Activated naive CD8-positive, alpha-beta T cell treated with anti-CD3 and anti-CD28 coated beads, Interleukin-2, amount 10 ng/mL, durations not matched to agents 7 days and 5 days (primary cell): ENCODE measurements around the gene CHTF18. TPM values are rescaled to one million over a fixed set of nuclear protein-coding genes. Genes with fewer than 3 reads are reported as not detected.

Source experiments
- ATAC-seq: fragments of 150-1000 bp; cut with Tn5 transposase; one replicate; pipeline ENCODE4 v1.10.0; 2021; ENCODE audit warnings: low read depth, moderate library complexity
- POLR2A ChIA-PET: fragments of 350-600 bp; sonication (Branson Sonifier 250); formaldehyde crosslinking; loops from one replicate; lab custom pipeline; 2021; ENCODE audit warnings: antibody characterized with exemption; lab: Charles Lee
- DNase-seq: peaks from one replicate; pipeline ENCODE4 v3.0.0; 2021
- H3K27ac Mint-ChIP-seq: one replicate; pipeline ENCODE4 v1.8.0; 2022; ENCODE audit warnings: mild to moderate bottlenecking, mixed read lengths
- H3K27me3 Mint-ChIP-seq: one replicate; pipeline ENCODE4 v1.8.0; 2022; ENCODE audit warnings: mild to moderate bottlenecking, moderate library complexity, mixed read lengths
- H3K36me3 Mint-ChIP-seq: one replicate; pipeline ENCODE4 v1.8.0; 2021; ENCODE audit warnings: mild to moderate bottlenecking, mixed read lengths
- H3K4me1 Mint-ChIP-seq: one replicate; pipeline ENCODE4 v1.8.0; 2021; ENCODE audit warnings: mixed read lengths
- H3K4me3 Mint-ChIP-seq: one replicate; pipeline ENCODE4 v1.8.0; 2022; ENCODE audit warnings: mild to moderate bottlenecking, moderate library complexity, mixed read lengths
- H3K9me3 Mint-ChIP-seq: one replicate; pipeline ENCODE4 v1.8.0; 2021; ENCODE audit warnings: mixed read lengths
- microRNA-seq: library from miRNA; unstranded; fragments of <30 nt; microRNA quantifications from one replicate; pipeline ENCODE4 v1.2.0, GENCODE V29; 2022
- total RNA-seq, 2 experiments: library from RNA; stranded (reverse); gene quantifications; one replicate each; pipeline ENCODE4 v1.2.3, GENCODE V29; 2021

The CHTF18 gene
- total RNA-seq, 2 experiments from 2014 or later, result 92.8 to 94.2 TPM

DNA sequence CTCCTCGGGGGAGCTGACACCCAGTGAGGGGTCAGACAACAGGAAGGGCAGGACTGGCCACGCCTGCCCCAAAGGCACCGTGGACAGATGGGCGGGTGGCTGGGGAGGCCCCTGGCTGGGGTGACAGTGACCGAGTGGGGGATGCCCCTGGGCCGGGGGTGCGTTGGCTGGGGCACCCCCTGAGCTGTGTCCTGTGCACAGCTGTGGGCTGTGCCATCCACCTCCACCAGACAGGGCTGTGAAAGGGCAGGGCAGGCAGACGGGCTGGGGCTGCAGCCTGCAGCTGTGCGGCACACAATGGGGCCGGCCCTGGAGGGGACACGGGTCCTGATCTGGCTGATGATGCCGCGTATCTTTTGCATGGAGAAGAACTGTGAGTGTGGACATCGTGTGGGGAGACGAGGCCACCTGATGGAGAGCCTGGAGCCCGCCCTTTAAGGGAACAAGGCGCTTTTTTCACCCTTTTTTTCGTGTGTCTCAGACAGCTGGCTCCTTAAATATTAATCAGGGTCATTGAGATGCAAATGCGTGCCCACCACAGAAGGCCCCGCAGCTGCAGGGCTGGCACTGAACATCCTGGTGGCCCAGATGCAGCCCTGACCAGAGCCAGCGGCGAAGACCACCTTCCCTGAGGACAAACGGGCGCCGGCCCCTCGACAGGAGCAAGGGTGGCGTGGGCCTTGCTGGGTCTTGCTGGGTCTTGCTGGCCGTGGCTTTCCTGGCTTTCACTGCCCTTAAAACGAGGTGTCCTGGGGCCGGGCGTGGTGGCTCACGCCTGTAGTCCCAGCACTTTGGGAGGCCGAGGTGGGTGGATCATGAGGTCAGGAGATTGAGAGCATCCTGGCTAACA lies 54.5 kb downstream of the CHTF18 start:
- peaks cover 1% of the 10 kb centered on the region for H3K9me3 Mint-ChIP-seq
- ATAC-seq, result no peak
- POLR2A ChIA-PET, result no interaction called here
- H3K27me3 Mint-ChIP-seq, result no peaks in the 10 kb centered on the region
- DNase-seq, result no peak
- H3K36me3 Mint-ChIP-seq, result no peaks in the 10 kb centered on the region
- H3K27ac Mint-ChIP-seq, result no peak overlapping the region
- H3K4me3 Mint-ChIP-seq, result no peak overlapping the region
- H3K4me1 Mint-ChIP-seq, result no peaks in the 10 kb centered on the region

- DNase-seq (no peak), ATAC-seq (no peak)
- no peaks in the 10 kb centered on the region for H3K9me3 Mint-ChIP-seq
- H3K4me3 Mint-ChIP-seq, result no peak overlapping the region
- POLR2A ChIA-PET, result no interaction called here
- H3K27ac Mint-ChIP-seq, result no peak overlapping the region
- H3K4me1 Mint-ChIP-seq, result no peaks in the 10 kb centered on the region
- no peaks in the 10 kb centered on the region for H3K36me3 Mint-ChIP-seq
- no peaks in the 10 kb centered on the region for H3K27me3 Mint-ChIP-seq
These were observed 55.4 kb downstream of the CHTF18 start for GRCh38 chr16:843771-844170.

DNA sequence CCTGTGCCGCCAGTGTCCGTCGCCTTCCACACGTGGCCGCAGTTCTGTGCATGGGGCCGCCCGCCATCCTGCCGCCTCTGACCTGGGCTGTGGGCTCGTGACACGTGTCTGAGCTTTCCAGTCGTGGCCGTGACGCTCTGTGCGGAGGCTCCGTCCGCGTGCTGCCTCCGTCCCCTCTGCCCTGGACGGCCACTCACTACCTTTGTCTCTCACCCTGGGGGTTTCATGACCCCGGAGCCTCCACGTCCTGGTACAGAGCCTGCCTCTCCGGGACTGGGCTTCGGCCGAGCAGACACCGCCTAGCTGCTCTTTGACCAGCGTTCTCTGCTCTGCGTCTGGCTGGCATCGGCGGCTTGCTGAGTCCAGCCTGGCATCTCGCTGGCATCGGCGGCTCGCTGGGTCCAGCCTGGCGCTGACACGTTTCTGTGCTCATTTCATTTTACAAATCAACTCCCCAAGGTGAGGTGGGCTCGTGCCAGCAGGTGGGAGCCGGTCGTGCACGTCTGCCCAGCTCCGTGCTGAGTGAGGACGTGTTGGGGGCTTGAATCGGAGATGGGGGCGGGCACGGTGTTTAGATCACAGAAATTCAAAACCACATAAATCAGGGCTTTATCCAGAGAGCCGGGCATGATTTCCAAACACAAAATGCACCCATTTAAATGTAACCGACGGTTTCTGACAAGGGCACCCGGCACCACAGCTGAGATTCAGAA lies 56.4 kb downstream of the CHTF18 start:
- no peaks in the 10 kb centered on the region for H3K27me3 Mint-ChIP-seq
- H3K4me1 Mint-ChIP-seq, result no peaks in the 10 kb centered on the region
- H3K27ac Mint-ChIP-seq, result no peak overlapping the region
- POLR2A ChIA-PET, result no interaction called here
- no peak for ATAC-seq
- no peaks in the 10 kb centered on the region for H3K36me3 Mint-ChIP-seq
- H3K4me3 Mint-ChIP-seq, result no peak overlapping the region
- peaks cover 1% of the 10 kb centered on the region for H3K9me3 Mint-ChIP-seq
- DNase-seq, result no peak

GRCh38 chr16:845351-845745 lies 56.9 kb downstream of the CHTF18 start:
- H3K4me3 Mint-ChIP-seq, result no peak overlapping the region
- H3K27me3 Mint-ChIP-seq, result peaks cover 3% of the 10 kb centered on the region
- H3K27ac Mint-ChIP-seq, result no peak overlapping the region
- ATAC-seq, result no peak
- no peak for DNase-seq
- H3K4me1 Mint-ChIP-seq, result no peaks in the 10 kb centered on the region
- POLR2A ChIA-PET, result no interaction called here
- peaks cover 5% of the 10 kb centered on the region for H3K9me3 Mint-ChIP-seq
- no peaks in the 10 kb centered on the region for H3K36me3 Mint-ChIP-seq

DNA sequence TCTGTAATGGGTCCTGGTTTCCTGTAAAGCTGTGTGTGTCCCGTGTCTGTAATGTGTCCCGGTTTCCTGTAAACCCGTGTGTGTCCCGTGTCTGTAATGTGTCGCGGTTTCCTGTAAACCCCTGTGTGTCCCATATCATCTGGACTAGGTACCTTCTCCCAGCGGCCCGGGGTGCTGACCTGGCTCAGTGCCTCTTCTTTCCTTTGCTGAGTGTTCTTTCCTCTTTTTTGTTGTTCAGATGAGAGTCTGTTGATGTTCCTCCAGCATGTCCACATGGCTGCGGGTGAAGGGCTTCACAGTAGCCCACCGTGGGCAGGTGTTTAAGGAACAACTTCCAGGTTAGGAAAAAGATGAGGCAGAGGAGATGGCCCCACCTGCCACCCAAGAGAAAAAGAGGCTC lies 58.7 kb downstream of the CHTF18 start:
- H3K4me1 Mint-ChIP-seq, result no peaks in the 10 kb centered on the region
- DNase-seq (no peak), ATAC-seq (no peak)
- H3K9me3 Mint-ChIP-seq, result peaks cover 8% of the 10 kb centered on the region
- no peak overlapping the region for H3K27ac Mint-ChIP-seq
- H3K36me3 Mint-ChIP-seq, result peaks cover 2% of the 10 kb centered on the region
- H3K27me3 Mint-ChIP-seq, result peaks cover 3% of the 10 kb centered on the region
- POLR2A ChIA-PET, result no interaction called here
- H3K4me3 Mint-ChIP-seq, result no peak overlapping the region

Small RNA genes within 50 kb of the gene (microRNA-seq; reads per million reads assigned to microRNA genes)
- not detected for gene MIR662

Other genes starting within 250 kb of the CHTF18 start
- gene PRR35, start 228.2 kb upstream of the CHTF18 start, total RNA-seq, result not detected
- gene NHLRC4, start 221.6 kb upstream of the CHTF18 start, total RNA-seq, result 1 to 10 TPM; 3.0 to 3.6 TPM
- 10 to 100 TPM; 46.3 to 54.3 TPM for gene PIGQ, start 218.7 kb upstream of the CHTF18 start, total RNA-seq
- 10 to 100 TPM; 15.1 to 18.2 TPM for gene RAB40C, start 198.6 kb upstream of the CHTF18 start, total RNA-seq
- gene WFIKKN1, start 157.6 kb upstream of the CHTF18 start, total RNA-seq, result under 1 TPM; 0.47 to 0.60 TPM
- gene METTL26, start 152.3 kb upstream of the CHTF18 start, total RNA-seq, result 10 to 100 TPM; 75.7 to 81.2 TPM
- gene MCRIP2, start 146.8 kb upstream of the CHTF18 start, total RNA-seq, result 10 to 100 TPM; 35.4 to 43.0 TPM
- gene WDR90, start 139.3 kb upstream of the CHTF18 start, total RNA-seq, result 10 to 100 TPM; 73.2 to 79.1 TPM
- 100 to 1,000 TPM; 173 to 183 TPM for gene RHOT2, start 120.5 kb upstream of the CHTF18 start, total RNA-seq
- 1 to 10 TPM; 1.1 to 1.7 TPM for gene RHBDL1, start 112.9 kb upstream of the CHTF18 start, total RNA-seq
- gene STUB1, start 108.2 kb upstream of the CHTF18 start, total RNA-seq, result 10 to 100 TPM; 74.3 to 93.3 TPM
- 10 to 100 TPM; 34.0 to 38.3 TPM for gene JMJD8, start 104.3 kb upstream of the CHTF18 start, total RNA-seq
- gene WDR24, start 98.2 kb upstream of the CHTF18 start, total RNA-seq, result 10 to 100 TPM; 18.7 to 20.3 TPM
- 10 to 100 TPM; 15.9 to 21.8 TPM for gene FBXL16, start 82.8 kb upstream of the CHTF18 start, total RNA-seq
- gene METRN, start 73.5 kb upstream of the CHTF18 start, total RNA-seq, result 10 to 100 TPM; 10.0 to 12.4 TPM
- gene ANTKMT, start 67.5 kb upstream of the CHTF18 start, total RNA-seq, result 10 to 100 TPM; 21.6 to 23.2 TPM
- 1 to 10 TPM; 5.8 to 6.1 TPM for gene CCDC78, start 62.2 kb upstream of the CHTF18 start, total RNA-seq
- gene HAGHL, start 61.5 kb upstream of the CHTF18 start, total RNA-seq, result 10 to 100 TPM; 25.8 to 34.2 TPM
- 10 to 100 TPM; 39.6 to 42.4 TPM for gene CIAO3, start 47.6 kb upstream of the CHTF18 start, total RNA-seq
- not detected for gene MSLN, start 27.9 kb upstream of the CHTF18 start, total RNA-seq
- 10 to 100 TPM; 25.1 to 26.6 TPM for gene RPUSD1, start 239 bp upstream of the CHTF18 start, total RNA-seq
- gene GNG13, start 12.1 kb downstream of the CHTF18 start, total RNA-seq, result not detected
- gene LMF1, start 182.4 kb downstream of the CHTF18 start, total RNA-seq, result 10 to 100 TPM; 26.6 to 31.3 TPM
- under 1 TPM; 0.50 to 0.60 TPM for gene SOX8, start 193.2 kb downstream of the CHTF18 start, total RNA-seq